ENCODE measurements around the gene PAH. TPM values are rescaled to one million over a fixed set of nuclear protein-coding genes. Genes with fewer than 3 reads are reported as not detected.

The PAH gene
- total RNA-seq, 1 donor from 2014 or later, result not detected

DNA sequence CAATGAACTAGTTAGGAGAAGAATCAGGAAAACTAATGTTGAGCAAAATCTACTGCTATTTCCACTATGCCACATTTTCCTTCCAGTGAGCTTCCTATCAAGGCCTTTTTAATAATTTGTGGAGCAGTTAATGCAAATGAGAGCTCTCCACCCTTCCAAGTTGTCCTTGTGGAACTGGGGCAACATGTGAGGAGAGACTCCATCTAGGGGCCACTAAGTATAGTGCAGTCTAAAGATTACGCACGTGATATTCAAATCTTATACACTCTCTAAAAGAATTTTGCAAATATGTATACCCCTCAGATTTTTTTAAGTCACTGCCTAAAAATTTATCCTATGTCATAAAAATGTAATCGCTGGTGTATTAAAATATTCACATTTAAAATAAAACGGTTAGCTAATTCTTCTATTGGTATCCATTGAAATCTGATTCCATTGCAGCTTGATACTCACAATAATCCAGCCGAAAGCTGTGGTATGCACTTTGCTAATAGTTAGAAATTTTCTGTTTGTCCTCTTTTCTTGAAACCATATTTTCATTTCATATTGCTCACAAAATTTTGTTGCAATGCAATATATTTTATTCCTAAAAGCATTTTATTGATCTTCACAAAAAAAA lies 100.1 kb downstream of the PAH start:
- DNase-seq (ENCODE audit: extremely low spot score in 2 of 2), result no peak

DNA sequence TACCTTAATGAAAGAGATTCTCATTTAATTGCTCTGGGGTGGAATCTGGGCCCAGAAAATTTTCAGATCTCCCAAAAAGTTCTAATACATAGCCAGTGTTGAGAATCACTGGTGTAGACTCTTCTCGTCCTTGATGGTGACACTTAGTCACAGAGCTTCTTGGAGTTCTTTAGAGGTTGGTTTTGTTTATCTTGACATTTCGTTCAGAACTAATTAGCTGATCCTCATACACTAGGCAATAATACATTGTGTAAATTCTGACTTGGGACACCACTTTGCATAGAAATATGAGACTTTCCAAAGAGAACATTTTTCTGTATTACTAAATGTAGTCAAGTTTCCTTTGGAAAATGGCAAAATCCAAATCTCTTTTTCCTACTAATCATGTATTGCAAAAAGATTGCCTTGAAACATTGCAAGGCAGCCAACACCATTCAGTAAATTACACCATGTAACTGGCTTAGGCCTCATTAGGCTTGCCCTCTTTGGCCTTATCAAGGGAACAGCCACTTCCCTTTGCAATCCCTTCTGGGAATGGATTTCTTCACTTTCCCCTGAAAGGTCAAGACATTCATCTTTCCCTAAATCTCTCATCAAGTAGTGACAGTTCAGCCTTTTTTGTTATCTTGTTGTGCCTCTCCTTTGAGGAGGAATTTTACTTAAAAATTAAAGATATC lies 102.2 kb downstream of the PAH start:
- intact Hi-C loops (cut with DNase I), result no loop called here
- DNase-seq (ENCODE audit: extremely low spot score in 2 of 2), result no peak
- Histone ChIP-seq H3K27ac (no peak overlapping the region), H3K27me3 (no peaks in the 10 kb centered on the region), H3K4me1 (no peaks in the 10 kb centered on the region), H3K9me3 (no peaks in the 10 kb centered on the region), H3K4me3 (no peak overlapping the region), H3K36me3 (no peaks in the 10 kb centered on the region)
- TF ChIP-seq POLR2AphosphoS5 (IDR thresholded peaks at IDR 0.05; ENCODE audit: insufficient read depth in 1 of 2, low read depth in 1 of 2), result no peak
- TF ChIP-seq, protein P1, sequence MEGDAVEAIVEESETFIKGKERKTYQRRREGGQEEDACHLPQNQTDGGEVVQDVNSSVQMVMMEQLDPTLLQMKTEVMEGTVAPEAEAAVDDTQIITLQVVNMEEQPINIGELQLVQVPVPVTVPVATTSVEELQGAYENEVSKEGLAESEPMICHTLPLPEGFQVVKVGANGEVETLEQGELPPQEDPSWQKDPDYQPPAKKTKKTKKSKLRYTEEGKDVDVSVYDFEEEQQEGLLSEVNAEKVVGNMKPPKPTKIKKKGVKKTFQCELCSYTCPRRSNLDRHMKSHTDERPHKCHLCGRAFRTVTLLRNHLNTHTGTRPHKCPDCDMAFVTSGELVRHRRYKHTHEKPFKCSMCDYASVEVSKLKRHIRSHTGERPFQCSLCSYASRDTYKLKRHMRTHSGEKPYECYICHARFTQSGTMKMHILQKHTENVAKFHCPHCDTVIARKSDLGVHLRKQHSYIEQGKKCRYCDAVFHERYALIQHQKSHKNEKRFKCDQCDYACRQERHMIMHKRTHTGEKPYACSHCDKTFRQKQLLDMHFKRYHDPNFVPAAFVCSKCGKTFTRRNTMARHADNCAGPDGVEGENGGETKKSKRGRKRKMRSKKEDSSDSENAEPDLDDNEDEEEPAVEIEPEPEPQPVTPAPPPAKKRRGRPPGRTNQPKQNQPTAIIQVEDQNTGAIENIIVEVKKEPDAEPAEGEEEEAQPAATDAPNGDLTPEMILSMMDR (IDR thresholded peaks at IDR 0.05), result no peak
- no peak for TF ChIP-seq POLR2A (IDR thresholded peaks at IDR 0.05)

More for the DNA sequence above, 100.1 kb downstream of the PAH start:
- no peaks in the 10 kb centered on the region for H3K4me1 ChIP-seq
- H3K27ac ChIP-seq, result no peak overlapping the region
- H3K36me3 ChIP-seq, result no peaks in the 10 kb centered on the region
- H3K4me3 ChIP-seq, result no peak overlapping the region
- TF ChIP-seq, protein P1 (IDR thresholded peaks at IDR 0.05), result peak in 1 of 3 experiments; percentile 44
- TF ChIP-seq POLR2AphosphoS5 (IDR thresholded peaks at IDR 0.05; ENCODE audit: insufficient read depth in 1 of 2, low read depth in 1 of 2) (no peak), POLR2A (IDR thresholded peaks at IDR 0.05) (no peak)
- no peaks in the 10 kb centered on the region for H3K9me3 ChIP-seq
- intact Hi-C loops (cut with DNase I), result no loop called here
- H3K27me3 ChIP-seq, result no peaks in the 10 kb centered on the region

DNA sequence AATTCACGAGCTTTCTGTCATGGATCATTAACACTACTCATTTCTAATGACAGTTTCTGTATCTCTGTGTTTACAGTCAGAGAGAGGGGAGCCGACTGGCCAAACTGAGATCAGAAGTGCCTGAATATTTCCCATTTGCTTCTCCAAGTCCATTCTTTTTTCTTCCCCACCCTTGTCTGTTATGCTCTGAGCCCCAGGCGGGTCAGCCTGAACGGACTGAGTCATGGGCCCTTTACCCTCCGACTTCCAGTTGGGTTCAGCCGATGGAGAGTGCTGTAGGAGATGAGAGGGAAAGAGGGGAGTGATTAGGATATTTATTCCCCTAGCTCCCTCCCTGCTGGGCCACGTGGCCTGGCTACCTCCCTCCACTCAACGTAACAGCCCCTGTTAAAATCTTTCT lies 104.7 kb downstream of the PAH start:
- Histone ChIP-seq H3K36me3 (no peaks in the 10 kb centered on the region), H3K4me1 (no peaks in the 10 kb centered on the region), H3K27me3 (no peaks in the 10 kb centered on the region), H3K4me3 (no peak overlapping the region), H3K27ac (no peak overlapping the region), H3K9me3 (no peaks in the 10 kb centered on the region)
- intact Hi-C loops (cut with DNase I), result no loop called here
- TF ChIP-seq, protein P1 (IDR thresholded peaks at IDR 0.05), result no peak
- no peak for TF ChIP-seq POLR2A (IDR thresholded peaks at IDR 0.05)
- no peak for DNase-seq (ENCODE audit: extremely low spot score in 2 of 2)

DNA sequence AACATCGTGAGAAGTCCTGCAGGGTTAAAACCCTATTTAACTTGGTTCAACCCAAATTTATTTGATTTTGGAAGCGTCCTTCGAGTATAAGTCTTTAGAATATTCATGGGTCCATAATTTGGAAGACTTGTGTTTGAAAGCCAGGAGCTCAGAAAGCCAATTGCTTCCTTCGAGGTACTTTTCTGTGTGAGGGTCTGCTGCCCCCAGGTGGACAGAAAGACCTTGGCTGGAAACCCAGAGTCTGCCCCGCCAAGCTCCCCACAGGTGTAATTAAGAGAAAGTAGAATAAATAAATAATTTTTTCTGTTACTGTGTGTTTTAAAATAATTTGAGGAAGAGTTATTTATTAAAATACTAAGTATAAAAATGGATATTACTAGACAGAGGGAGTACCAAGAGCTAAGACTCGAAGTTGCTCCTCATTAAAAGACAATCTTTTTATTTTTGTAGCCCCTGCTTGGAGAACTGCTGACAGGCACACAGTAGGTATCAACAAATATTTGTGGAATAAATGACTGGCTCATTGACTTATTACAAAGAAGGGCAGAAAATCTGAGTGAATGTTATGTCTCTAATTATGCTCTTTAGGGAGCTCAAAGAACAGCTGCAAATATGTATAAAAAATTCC lies 105.8 kb downstream of the PAH start:
- no peak for DNase-seq (ENCODE audit: extremely low spot score in 2 of 2)
- Histone ChIP-seq H3K9me3 (no peaks in the 10 kb centered on the region), H3K36me3 (no peaks in the 10 kb centered on the region), H3K27me3 (no peaks in the 10 kb centered on the region), H3K4me3 (no peak overlapping the region), H3K4me1 (no peaks in the 10 kb centered on the region), H3K27ac (no peak overlapping the region)
- intact Hi-C loops (cut with DNase I), result no loop called here
- TF ChIP-seq, protein P1 (IDR thresholded peaks at IDR 0.05), result peak in 1 of 3 experiments; percentile 20
- TF ChIP-seq POLR2AphosphoS5 (IDR thresholded peaks at IDR 0.05; ENCODE audit: insufficient read depth in 1 of 2, low read depth in 1 of 2) (no peak), POLR2A (IDR thresholded peaks at IDR 0.05) (no peak)

DNA sequence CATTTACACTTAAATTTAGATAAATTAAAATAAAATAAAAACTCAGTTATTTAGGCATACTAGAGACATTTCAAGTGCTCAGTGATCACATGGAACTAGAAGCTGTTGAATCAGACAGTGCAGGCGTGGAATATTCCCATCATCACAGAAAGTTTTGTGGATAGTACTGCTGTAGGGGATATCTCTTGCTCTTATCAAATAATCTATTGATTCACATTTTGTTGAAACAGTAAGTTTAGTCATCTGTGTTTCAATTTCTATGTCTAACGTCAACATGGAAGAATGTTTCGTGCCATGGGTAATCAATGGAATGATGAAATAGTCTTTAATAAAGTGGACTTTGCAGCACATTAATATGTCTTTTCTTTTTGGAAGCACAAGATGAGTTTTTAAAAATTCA lies 108.6 kb downstream of the PAH start:
- Histone ChIP-seq H3K4me3 (no peak overlapping the region), H3K27ac (no peak overlapping the region), H3K36me3 (no peaks in the 10 kb centered on the region), H3K9me3 (no peaks in the 10 kb centered on the region), H3K27me3 (no peaks in the 10 kb centered on the region), H3K4me1 (no peaks in the 10 kb centered on the region)
- no peak for DNase-seq (ENCODE audit: extremely low spot score in 2 of 2)
- TF ChIP-seq POLR2AphosphoS5 (IDR thresholded peaks at IDR 0.05; ENCODE audit: insufficient read depth in 1 of 2, low read depth in 1 of 2) (no peak), POLR2A (IDR thresholded peaks at IDR 0.05) (no peak)
- TF ChIP-seq, protein P1 (IDR thresholded peaks at IDR 0.05), result no peak
- intact Hi-C loops (cut with DNase I), result no loop called here
